GM12865 (cell line): ENCODE data around the gene KRTAP4-5.

ENCODE experiments used
- DNase-seq: peaks from one replicate; pipeline ENCODE4 v3.0.0; 2010; ENCODE audit warnings: low read depth
- H3K4me3 ChIP-seq: 2 replicates; pipeline ENCODE4 v1.5.1; 2011; ENCODE audit warnings: mild to moderate bottlenecking, low read depth, low read length, control low read depth
- CTCF ChIP-seq: IDR thresholded peaks from 2 replicates; pipeline ENCODE4 v1.5.1; 2011; ENCODE audit warnings: low read length, control low read depth, low read depth, inconsistent platforms; ENCODE audit not compliant: insufficient read depth; ENCODE audit errors: missing control alignments

KRTAP4-5 gene

GRCh38 chr17:41178843-41179616, 29.4 kb upstream of the KRTAP4-5 start:
- TF ChIP-seq CTCF = no peak
- DNase-seq = no peak
- H3K4me3 ChIP-seq = no peak overlapping the region

DNA sequence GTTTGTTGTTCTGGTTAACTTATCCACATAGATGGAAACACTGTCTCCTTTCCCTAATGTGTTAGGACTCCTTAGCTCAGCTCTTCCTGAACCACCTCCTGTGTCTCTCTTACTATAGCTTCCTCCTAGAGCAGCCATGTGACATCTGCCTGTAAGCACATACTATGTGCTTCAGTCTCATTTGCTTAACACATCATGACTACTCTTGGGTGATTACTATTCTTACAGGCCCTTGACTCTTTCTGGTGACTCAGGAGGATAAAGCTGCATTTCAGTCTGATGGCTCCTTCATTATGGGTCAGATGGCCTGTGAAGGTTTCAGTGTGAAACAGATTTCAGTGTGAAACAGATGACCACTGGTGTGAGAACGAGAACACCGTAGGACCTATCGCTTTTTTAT, 28.7 kb upstream of the KRTAP4-5 start:
- no peak for DNase-seq
- H3K4me3 ChIP-seq = no peak overlapping the region
- no peak for TF ChIP-seq CTCF

GRCh38 chr17:41177727-41178271, 28.2 kb upstream of the KRTAP4-5 start, which contains the start of gene KRTAP4-2:
TSS of gene KRTAP4-2 (minus strand) at chr17:41178221. CDS start at chr17:41178164, 57 bp downstream.
- no peak for DNase-seq
- H3K4me3 ChIP-seq = no peak within 1 kb of the TSS
- TF ChIP-seq CTCF = no peak

DNA sequence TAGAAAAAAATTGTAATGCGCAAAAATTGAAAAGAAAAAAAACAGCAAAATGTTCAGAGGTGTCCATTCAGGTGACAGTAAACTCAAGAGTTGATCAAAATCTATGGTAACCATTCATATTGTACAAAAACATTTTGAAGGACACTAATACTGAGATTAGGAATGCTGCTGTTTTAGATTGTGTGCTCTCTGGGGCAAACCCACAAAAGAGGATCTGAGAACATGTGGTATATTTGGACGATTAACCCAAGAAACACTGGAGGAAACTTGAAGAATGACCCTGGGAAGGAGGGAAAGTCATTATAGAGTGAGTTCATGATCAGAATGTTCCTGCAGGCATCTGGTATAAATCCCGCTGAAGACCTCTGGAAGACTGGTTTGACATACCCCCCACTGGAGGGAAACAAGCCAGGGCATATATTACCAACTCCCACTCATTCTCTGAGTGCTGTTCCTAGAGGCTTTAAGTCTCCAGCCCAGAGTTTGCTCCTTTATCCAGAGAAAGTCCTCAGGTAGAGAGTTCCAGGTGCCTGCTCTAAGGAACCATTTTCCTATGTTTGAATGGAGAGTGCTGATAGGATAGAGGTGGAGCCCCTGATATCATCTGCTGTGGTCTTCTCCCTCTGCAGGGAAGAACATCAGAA, 27.2 kb upstream of the KRTAP4-5 start:
- no peak for TF ChIP-seq CTCF
- H3K4me3 ChIP-seq = no peak overlapping the region
- peak; percentile 14 for DNase-seq

DNA sequence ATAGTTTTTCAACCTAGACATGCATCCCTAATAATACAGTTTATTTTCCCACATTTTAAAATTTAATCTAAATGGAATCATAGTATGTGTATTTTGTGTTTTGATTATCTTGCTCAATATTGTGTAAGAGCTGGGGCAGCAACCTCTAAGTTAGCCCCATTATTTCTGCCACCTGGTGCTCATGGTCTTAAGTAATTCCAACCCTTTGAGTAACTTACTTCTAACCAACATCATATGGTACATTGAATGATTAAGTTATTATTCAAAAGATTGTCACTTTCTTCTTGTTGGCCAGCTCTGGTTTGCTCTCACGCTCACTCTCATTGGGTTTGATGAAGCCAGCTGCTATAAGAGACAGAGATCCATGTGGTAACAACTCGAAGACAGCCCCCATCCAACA, 22.3 kb upstream of the KRTAP4-5 start:
- no peak for TF ChIP-seq CTCF
- no peak overlapping the region for H3K4me3 ChIP-seq
- no peak for DNase-seq

- no peak for DNase-seq
- no peak for TF ChIP-seq CTCF
- H3K4me3 ChIP-seq = no peak within 1 kb of the TSS
These were observed 18.5 kb upstream of the KRTAP4-5 start, which contains the start of gene KRTAP4-3 for GRCh38 chr17:41168121-41168520. TSS of gene KRTAP4-3 (minus strand) at chr17:41168221. CDS start at chr17:41168172, 49 bp downstream.
